Spleen (tissue), 11 donors: ENCODE results near the gene UBE2N. TPM values are rescaled to one million over a fixed set of nuclear protein-coding genes. Genes with fewer than 3 reads are reported as not detected.

Experiments
- DNase-seq: peaks from one replicate; pipeline ENCODE4 v3.0.0-alpha.2; 2020
- H3K27ac ChIP-seq, 8 donors: fragments of 200-600 bp; sonication (generic) in 7 of 8; 1 replicate in 4 of 8; 2 replicates in 4 of 8; pipeline versions ENCODE4 v1.5.0 to v1.8.0; 2016 to 2021; ENCODE audit warnings: inconsistent platforms in 4 of 8, mild to moderate bottlenecking in 4 of 8, moderate library complexity in 1 of 8
- H3K27me3 ChIP-seq, 7 donors: fragments of 200-600 bp; sonication (generic) in 6 of 7; replicated peaks in 1 of 7; 1 replicate in 4 of 7; 2 replicates in 3 of 7; pipeline versions ENCODE4 v1.5.0 to v1.8.0; 2016 to 2021; ENCODE audit warnings: inconsistent platforms in 3 of 7, mild to moderate bottlenecking in 1 of 7
- H3K36me3 ChIP-seq, 6 donors: fragments of 200-600 bp; sonication (generic) in 5 of 6; 1 replicate in 4 of 6; 2 replicates in 2 of 6; pipeline versions ENCODE4 v1.5.0 to v1.8.0; 2016 to 2021; ENCODE audit warnings: inconsistent platforms in 2 of 6
- H3K4me1 ChIP-seq, 6 donors: fragments of 200-600 bp; sonication (generic) in 5 of 6; 1 replicate in 3 of 6; 2 replicates in 3 of 6; pipeline versions ENCODE4 v1.5.0 to v1.8.0; 2016 to 2021; ENCODE audit warnings: inconsistent platforms in 3 of 6
- H3K4me3 ChIP-seq, 8 donors: fragments of 200-600 bp; sonication (generic) in 7 of 8; 1 replicate in 4 of 8; 2 replicates in 4 of 8; pipeline versions ENCODE4 v1.5.0 to v1.8.0; 2016 to 2021; ENCODE audit warnings: inconsistent platforms in 4 of 8, mild to moderate bottlenecking in 4 of 8, moderate library complexity in 2 of 8
- H3K9me3 ChIP-seq, 8 donors: fragments of 200-600 bp; sonication (generic) in 7 of 8; 1 replicate in 4 of 8; 2 replicates in 4 of 8; pipeline versions ENCODE4 v1.5.0 to v1.8.0; 2016 to 2021; ENCODE audit warnings: inconsistent platforms in 4 of 8
- POLR2A ChIP-seq, 3 donors: fragments of 450-650 bp; IDR thresholded peaks; one replicate each; pipeline ENCODE4 v1.5.1; 2017; ENCODE audit warnings: antibody characterized with exemption in 3 of 3, mild to moderate bottlenecking in 1 of 3
- POLR2AphosphoS5 ChIP-seq, 3 donors: sonication (generic); formaldehyde crosslinking; IDR thresholded peaks; one replicate each; pipeline ENCODE4 v1.5.1; 2017; ENCODE audit warnings: antibody characterized with exemption in 3 of 3
- WGBS, 5 donors: extraction: QIAGEN DNeasy Blood & Tissue Kit in 3 of 5; methylation state at CpG; one replicate each; pipeline versions ENCODE4 v1.1.5 to v1.1.7; 2013 to 2018; 5-methylcytosine and 5-hydroxymethylcytosine counted together
- intact Hi-C: fragments of 100-400 bp; cut with DNase I; formaldehyde crosslinking; loops from one replicate; pipeline ENCODE4 v1.15.0; 2023; ENCODE audit warnings: low total_unique reads
- polyA plus RNA-seq, 3 donors: library from polyadenylated mRNA; stranded (reverse); fragments of 200-250 nt; gene quantifications; one replicate each; pipeline ENCODE4 v1.2.1, GENCODE V29; 2013
- total RNA-seq, 7 donors: library from RNA; depleted of rRNA in 3 of 7; stranded (reverse); fragments of >200 nt in 3 of 7; fragmentation: NEBNext Ultra II Directional in 4 of 7; extraction: Animal tissue kit (Norgen Biotek cat#: 25700) in 4 of 7; gene quantifications; one replicate each; pipeline versions ENCODE4 v1.1.0 to v1.2.1, GENCODE V29; 2016 to 2021
- TF ChIP-seq, protein P1 (sequence below), 11 experiments: fragments of 200-600 bp in 7 of 11; fragments of 450-650 bp in 4 of 11; sonication (generic) in 4 of 11; IDR thresholded peaks in 8 of 11; conservative IDR thresholded peaks in 3 of 11; 1 replicate in 7 of 11; 2 replicates in 4 of 11; pipeline versions ENCODE4 v1.4.0 to v1.8.0; 2016 to 2021; ENCODE audit warnings: antibody characterized with exemption in 11 of 11, inconsistent platforms in 4 of 11, mild to moderate bottlenecking in 1 of 11
- donor health status: healthy with polysubstance abuse.
- donor health status: DM: no; HTN: no; CAD: no; lungs with moderate emphysema.
- donor health status: DM: no; HTN: no; CAD: no.
- donor health status: Bipolar disorder and iron deficiency.
- donor health status: healthy.
- donor health status: DM: no; HTN: no; CAD: no.
- donor health status: DM: yes; HTN: yes; CAD: no.

The UBE2N gene
- total and polyA plus RNA-seq, 10 donors = 33.5 to 84.4 (median 63.0) TPM

DNA sequence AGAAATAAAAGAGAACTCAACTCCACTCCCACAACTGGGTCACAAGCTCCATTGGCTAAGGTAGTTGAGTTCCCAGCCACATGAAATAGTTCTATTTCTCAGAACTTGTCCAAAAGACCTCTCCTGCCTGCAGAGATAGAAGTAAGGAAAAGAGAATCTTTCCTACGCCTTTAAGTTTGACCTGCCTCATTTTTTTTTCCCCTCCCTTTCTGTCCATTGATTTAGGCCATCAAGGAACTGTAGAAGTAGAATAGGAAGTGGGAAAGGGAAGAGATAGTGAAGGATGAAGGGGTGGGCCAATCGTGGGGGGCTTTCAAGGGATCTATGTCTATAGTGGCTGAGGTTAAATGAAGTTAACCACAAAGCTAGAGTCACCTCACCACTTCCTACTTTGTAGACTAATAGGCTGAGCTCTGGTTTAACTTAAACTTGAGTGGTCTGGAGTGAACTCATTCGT lies 77.9 kb downstream of the UBE2N start:
- no peak for DNase-seq
- H3K36me3 ChIP-seq = no peaks in the 10 kb centered on the region
- H3K4me1 ChIP-seq = peaks cover 0 to 11% (median 1%) of the 10 kb centered on the region in 6 donors
- intact Hi-C loops = no loop called here
- WGBS, 5 donors = 20 to 35% (median 23%) methylated on average over 3 of the region's 3 CpGs
- TF ChIP-seq POLR2A (IDR thresholded peaks at IDR 0.05) = no peak
- H3K4me3 ChIP-seq = no peak overlapping the region
- H3K9me3 ChIP-seq = no peaks in the 10 kb centered on the region
- no peaks in the 10 kb centered on the region for H3K27me3 ChIP-seq
- no peak overlapping the region for H3K27ac ChIP-seq

DNA sequence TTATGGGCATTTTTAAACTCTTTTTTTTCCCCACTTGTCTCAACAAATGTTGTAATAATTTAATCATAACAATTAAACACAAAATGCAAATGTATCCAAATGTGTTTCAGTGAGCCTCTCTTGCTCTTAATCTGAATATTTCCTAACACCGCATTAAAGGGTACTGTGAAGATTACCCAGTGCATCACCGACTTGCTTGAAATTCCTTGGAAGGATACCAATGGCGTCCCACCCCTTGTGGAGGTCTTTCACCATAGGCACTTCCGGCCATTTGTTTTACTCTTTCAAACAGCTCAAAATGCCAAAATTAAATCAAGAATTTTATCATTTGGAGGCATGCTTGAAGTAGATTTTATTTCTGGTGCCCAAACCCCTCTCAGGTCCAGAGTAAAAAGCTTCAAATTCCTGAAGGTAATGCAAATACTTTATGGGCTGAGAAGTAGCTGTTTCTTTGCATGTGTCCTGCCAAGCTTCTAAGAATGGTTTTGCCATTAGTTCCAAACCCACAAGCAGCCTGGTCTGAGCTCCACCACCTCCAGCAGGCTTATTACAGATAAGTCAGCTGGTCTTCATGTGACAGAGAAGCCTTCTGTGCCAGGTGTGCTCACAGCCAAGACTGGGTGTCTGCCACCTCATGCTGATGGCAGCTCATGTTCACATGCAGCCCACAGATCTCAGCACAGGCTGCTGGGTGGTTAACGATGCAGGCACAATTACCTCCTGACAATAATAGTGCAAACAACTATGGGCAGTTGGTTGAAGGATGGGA lies 80.4 kb downstream of the UBE2N start:
- intact Hi-C loops = no loop called here
- peaks cover 0 to 11% (median 1%) of the 10 kb centered on the region in 6 donors for H3K4me1 ChIP-seq

DNA sequence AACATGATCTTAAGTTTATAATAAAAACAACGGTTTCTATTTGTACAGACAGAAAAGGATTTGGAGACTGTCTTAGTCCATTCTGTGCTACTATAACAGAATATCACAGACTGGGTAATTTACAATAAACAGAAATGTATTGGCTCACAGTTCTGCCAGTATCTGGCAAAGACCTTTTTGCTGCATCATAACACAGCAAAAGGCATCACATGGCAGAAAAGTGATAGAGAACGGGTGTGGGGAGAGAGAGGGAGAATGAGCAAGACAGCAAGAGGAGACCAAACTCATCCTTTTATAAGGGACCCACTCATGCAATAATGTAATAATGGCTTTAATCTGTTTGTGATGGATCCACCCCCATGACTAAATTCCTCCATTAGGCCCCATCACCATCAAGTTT lies 81.1 kb downstream of the UBE2N start:
- intact Hi-C loops = no loop called here
- Histone ChIP-seq H3K27ac (no peak overlapping the region), H3K9me3 (no peaks in the 10 kb centered on the region), H3K4me1 (peaks cover 0 to 11% (median 1%) of the 10 kb centered on the region in 6 donors), H3K27me3 (no peaks in the 10 kb centered on the region), H3K4me3 (no peak overlapping the region), H3K36me3 (no peaks in the 10 kb centered on the region)
- no peak for DNase-seq
- WGBS, 5 donors = 81 to 100% (median 94%) methylated on average over 2 of the region's 2 CpGs
- TF ChIP-seq POLR2AphosphoS5 (IDR thresholded peaks at IDR 0.05) = no peak
- TF ChIP-seq POLR2A (IDR thresholded peaks at IDR 0.05) = no peak
- TF ChIP-seq, protein P1, sequence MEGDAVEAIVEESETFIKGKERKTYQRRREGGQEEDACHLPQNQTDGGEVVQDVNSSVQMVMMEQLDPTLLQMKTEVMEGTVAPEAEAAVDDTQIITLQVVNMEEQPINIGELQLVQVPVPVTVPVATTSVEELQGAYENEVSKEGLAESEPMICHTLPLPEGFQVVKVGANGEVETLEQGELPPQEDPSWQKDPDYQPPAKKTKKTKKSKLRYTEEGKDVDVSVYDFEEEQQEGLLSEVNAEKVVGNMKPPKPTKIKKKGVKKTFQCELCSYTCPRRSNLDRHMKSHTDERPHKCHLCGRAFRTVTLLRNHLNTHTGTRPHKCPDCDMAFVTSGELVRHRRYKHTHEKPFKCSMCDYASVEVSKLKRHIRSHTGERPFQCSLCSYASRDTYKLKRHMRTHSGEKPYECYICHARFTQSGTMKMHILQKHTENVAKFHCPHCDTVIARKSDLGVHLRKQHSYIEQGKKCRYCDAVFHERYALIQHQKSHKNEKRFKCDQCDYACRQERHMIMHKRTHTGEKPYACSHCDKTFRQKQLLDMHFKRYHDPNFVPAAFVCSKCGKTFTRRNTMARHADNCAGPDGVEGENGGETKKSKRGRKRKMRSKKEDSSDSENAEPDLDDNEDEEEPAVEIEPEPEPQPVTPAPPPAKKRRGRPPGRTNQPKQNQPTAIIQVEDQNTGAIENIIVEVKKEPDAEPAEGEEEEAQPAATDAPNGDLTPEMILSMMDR (IDR thresholded peaks at IDR 0.05 in 8 of 11, conservative IDR thresholded peaks at IDR 0.05 in 3 of 11) = no peak

More for the DNA sequence above, 80.4 kb downstream of the UBE2N start:
- no peaks in the 10 kb centered on the region for H3K9me3 ChIP-seq
- DNase-seq = no peak
- no peaks in the 10 kb centered on the region for H3K36me3 ChIP-seq
- WGBS, 5 donors = 88 to 91% (median 89%) methylated on average over 5 of the region's 5 CpGs
- no peak overlapping the region for H3K4me3 ChIP-seq
- TF ChIP-seq POLR2AphosphoS5 (IDR thresholded peaks at IDR 0.05) (no peak), POLR2A (IDR thresholded peaks at IDR 0.05) (no peak)
- TF ChIP-seq, protein P1 (IDR thresholded peaks at IDR 0.05 in 8 of 11, conservative IDR thresholded peaks at IDR 0.05 in 3 of 11) = no peak
- H3K27ac ChIP-seq = no peak overlapping the region
- H3K27me3 ChIP-seq = no peaks in the 10 kb centered on the region

DNA sequence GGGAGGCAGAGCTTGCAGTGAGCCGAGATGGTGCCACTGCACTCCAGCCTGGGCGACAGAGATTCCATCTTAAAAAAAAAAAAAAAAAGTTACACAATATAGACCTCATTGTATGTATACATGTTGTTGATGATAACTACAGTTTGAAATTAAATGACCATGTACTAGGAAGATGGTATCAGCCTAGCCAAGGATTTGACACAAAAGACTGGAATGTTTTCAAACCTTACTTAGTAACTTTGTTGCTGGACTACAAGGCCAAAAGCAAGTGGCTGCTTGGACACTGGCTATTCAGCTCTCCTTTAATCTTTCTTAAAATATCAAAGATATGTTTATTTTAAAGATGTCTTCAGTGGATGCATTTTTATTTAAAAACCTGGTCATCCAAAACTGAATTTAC lies 82.9 kb downstream of the UBE2N start:
- no peaks in the 10 kb centered on the region for H3K27me3 ChIP-seq
- H3K27ac ChIP-seq = no peak overlapping the region
- intact Hi-C loops = no loop called here

More for the DNA sequence above, 82.9 kb downstream of the UBE2N start:
- Histone ChIP-seq H3K9me3 (no peaks in the 10 kb centered on the region), H3K4me3 (no peak overlapping the region), H3K36me3 (no peaks in the 10 kb centered on the region), H3K4me1 (peaks cover 0 to 4% (median under 1%) of the 10 kb centered on the region in 6 donors)
- DNase-seq = no peak
- no peak for TF ChIP-seq POLR2AphosphoS5 (IDR thresholded peaks at IDR 0.05)
- TF ChIP-seq, protein P1 (IDR thresholded peaks at IDR 0.05 in 8 of 11, conservative IDR thresholded peaks at IDR 0.05 in 3 of 11) = no peak
- TF ChIP-seq POLR2A (IDR thresholded peaks at IDR 0.05) = no peak
- 91 to 100% (median 98%) methylated on average over 2 of the region's 2 CpGs for WGBS, 5 donors
